Raji (cell line): ENCODE measurements around the gene FHIT.

Source experiments
- POLR2A ChIP-seq: IDR thresholded peaks from 2 replicates; pipeline ENCODE4 v1.6.1; 2011; ENCODE audit warnings: low read depth, low read length, control low read depth; ENCODE audit not compliant: insufficient read depth

Gene FHIT

GRCh38 chr3:60584250-60584649 is 667.0 kb downstream of the FHIT start:
- no peak for TF ChIP-seq POLR2A

DNA sequence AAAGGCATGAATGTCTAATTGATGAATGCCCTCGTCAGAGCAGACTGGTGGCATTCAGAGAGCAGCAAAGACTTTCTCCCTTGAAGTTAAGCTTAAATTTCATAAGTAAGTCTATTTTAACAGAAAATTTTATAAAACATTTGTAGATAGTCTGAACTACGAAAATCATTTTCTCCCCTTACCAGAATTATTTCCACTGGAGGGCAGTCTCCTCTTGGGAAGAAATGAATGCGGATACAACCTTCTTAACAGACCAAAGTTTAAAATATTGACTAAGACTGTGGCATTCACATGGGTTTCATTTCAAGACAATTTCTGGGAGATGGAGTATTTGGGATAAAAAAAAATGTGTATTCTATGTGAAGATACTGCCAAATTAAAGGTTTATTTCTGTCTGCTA is 669.0 kb downstream of the FHIT start:
- TF ChIP-seq POLR2A = no peak

DNA sequence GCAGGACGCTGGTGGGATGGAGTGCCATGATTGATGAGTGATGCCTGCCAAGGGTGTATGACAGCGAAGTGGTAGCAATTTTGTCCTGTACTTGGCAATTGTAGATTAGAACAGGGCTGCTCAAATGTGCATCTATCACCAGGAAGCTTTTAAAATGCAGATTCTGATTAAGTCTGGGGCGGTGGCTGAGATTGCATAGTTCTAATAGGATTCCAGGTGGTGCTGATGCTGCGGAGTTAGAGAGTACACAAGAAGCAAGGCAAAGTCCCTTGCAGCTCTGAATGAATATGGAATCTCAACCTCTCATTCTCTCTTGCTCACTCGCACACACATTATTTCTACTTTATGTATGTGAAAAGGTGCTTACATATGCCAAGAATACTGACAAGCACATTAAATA is 670.4 kb downstream of the FHIT start:
- no peak for TF ChIP-seq POLR2A

DNA sequence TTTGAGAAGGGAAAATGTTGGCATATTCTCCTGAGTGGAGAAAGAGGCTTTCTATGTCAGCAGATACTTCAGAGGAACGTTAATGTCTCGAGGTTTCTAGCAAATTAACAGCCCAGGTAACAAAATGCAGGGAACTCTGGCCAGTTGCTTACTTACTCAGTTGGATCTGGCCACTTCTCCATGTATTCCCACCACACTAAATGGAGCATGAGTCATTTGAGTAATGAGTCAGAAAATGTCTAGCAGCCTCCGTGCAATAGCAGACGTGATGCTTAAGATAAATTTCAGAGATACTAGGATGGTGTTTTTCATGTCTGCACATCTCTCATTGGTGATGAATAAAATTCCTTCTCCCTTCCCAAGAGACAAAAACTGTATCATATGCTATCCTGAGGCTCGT is 671.5 kb downstream of the FHIT start:
- TF ChIP-seq POLR2A = no peak

- TF ChIP-seq POLR2A = no peak
Observed at GRCh38 chr3:60578936-60579335, 672.3 kb downstream of the FHIT start.

DNA sequence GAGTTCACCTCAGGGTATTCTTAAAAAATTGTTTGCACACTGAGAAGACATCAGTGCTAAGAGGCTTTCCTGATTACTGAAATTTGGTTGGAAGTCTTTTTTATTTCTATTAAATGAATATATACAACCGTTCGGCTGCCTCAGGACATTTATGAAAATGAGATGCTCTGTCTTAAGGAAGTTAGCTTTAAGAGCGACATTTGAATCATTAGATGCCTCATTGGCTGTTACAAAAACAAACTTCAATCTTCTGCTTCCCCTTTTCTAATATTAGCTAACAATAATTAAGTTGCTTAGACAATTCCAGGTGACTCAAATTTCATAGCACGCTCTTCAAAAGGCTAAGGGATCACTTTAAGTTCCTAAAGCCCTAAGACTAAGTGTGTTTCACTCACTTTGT is 673.7 kb downstream of the FHIT start:
- no peak for TF ChIP-seq POLR2A

GRCh38 chr3:60575718-60576272 is 675.5 kb downstream of the FHIT start:
- no peak for TF ChIP-seq POLR2A

DNA sequence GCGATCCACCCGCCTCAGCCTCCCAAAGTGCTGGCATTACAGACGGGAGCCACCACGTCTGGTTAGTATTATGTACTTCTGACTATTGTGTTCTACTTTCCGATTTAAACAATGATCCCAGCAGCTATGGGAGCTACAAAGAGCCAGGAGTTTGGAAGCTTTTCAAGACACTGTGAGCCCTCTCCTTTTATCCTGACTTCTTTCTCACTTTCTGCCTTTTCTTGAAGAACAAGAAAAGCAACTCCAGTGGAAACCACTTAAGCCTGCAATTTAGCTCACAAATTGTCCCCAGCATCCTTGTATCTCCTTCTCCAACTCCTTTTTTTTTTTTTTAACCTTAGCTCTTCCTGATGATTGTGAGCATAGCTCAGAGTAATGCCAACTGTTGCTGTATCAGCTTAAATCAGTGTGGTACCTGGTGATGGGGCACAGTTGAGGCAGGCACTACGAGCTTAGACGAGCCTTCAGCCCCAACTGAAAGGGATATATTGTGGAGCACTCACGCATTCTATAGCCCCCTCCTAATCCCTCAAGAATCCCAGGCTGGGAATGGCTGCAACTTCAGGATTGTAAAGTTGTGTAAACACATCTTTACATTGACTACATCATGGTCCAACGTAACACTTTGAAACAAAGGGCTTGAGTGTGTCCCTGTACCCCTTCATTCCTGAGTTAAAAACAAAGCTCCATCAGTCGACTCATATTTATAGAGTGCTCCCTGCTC is 677.0 kb downstream of the FHIT start:
- TF ChIP-seq POLR2A = no peak

- TF ChIP-seq POLR2A = no peak
Observed at GRCh38 chr3:60573494-60573893, 677.8 kb downstream of the FHIT start.

- TF ChIP-seq POLR2A = no peak
Observed at GRCh38 chr3:60571511-60571910, 679.7 kb downstream of the FHIT start.

DNA sequence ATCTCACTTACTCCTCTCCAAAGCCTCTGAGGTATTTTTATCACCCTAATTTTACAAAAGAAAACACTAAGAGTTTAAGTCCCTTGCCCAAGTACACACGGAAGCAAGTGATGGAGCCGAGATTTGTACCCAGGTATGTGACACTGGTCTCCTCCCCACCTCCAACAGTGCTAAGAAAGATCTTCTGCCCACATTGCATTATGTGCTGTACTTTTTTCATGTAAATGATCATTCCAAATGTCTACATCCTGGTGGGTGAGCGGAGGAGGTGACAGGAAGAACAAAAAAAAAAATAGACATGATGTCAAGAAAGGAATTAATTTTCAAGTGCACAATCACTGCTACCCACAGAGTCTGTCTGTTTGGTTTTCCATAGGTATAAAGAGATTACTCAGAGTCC is 694.1 kb downstream of the FHIT start:
- no peak for TF ChIP-seq POLR2A

DNA sequence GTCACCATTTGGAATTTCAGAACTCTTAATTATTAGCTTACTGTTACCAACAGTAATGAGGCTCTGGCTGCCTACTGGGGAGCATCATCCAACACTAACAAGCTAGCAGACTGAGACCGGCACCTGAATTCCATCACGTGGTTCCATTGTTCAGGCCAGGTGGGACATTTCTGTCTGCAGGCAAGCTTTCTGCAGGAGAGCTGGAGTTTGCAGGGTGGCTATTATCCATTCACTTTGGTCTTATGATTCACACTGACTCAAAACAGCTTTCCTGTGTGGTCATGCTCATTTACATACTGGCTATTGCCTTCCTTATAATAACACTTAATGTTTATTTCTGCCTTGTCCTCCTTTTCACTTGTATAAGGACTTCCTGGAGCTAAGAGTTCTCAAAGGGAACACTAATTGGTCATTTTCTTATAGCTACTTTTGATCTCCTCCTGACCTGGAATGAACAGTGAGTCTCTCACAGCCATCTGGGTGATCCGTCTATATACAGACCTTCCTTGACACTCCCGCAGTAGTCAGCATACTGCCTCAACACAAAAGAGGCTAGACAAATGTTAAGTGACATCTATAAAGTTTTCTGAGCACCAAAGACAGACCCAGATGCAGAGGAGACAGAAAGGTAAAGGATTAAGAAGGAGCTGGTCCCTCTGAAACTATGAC is 695.4 kb downstream of the FHIT start:
- no peak for TF ChIP-seq POLR2A

GRCh38 chr3:60553144-60553543 is 698.1 kb downstream of the FHIT start:
- no peak for TF ChIP-seq POLR2A

GRCh38 chr3:60552581-60552980 is 698.7 kb downstream of the FHIT start:
- no peak for TF ChIP-seq POLR2A

- no peak for TF ChIP-seq POLR2A
Observed at GRCh38 chr3:60551455-60552209, 699.6 kb downstream of the FHIT start.

- no peak for TF ChIP-seq POLR2A
Observed at GRCh38 chr3:60549863-60550262, 701.4 kb downstream of the FHIT start.
